HG03196 (cell line): ENCODE results near the gene SST.
"Not testable (repeated sequence)": the region's sequence is repeated elsewhere in the genome, so short reads cannot be mapped to it uniquely, and the experiment has no call there.

Experiments
- ATAC-seq: cut with Tn5 transposase; IDR thresholded peaks from one replicate; pipeline ENCODE4 v1.9.1; 2021; ENCODE audit not compliant: unreplicated experiment

The SST gene

GRCh38 chr3:187684880-187685279 lies 14.7 kb upstream of the SST start:
- no peak for ATAC-seq

- no peak for ATAC-seq
These were observed 14.2 kb upstream of the SST start for GRCh38 chr3:187684444-187684843.

GRCh38 chr3:187681756-187682155 lies 11.6 kb upstream of the SST start:
- ATAC-seq = not testable (repeated sequence)

- no peak for ATAC-seq
These were observed 9.6 kb upstream of the SST start for GRCh38 chr3:187679638-187680396.

GRCh38 chr3:187678726-187679268 lies 8.6 kb upstream of the SST start:
- no peak for ATAC-seq

GRCh38 chr3:187677604-187678003 lies 7.4 kb upstream of the SST start:
- ATAC-seq = no peak

GRCh38 chr3:187673012-187673411 lies 2.8 kb upstream of the SST start:
- no peak for ATAC-seq

- no peak for ATAC-seq
These were observed 2.7 kb downstream of the SST start for GRCh38 chr3:187667526-187667925.

- ATAC-seq = no peak
These were observed 4.3 kb downstream of the SST start for GRCh38 chr3:187665764-187666402.

GRCh38 chr3:187665010-187665409 lies 5.2 kb downstream of the SST start:
- ATAC-seq = no peak

- ATAC-seq = no peak
These were observed 7.3 kb downstream of the SST start for GRCh38 chr3:187662848-187663409.

- no peak for ATAC-seq
These were observed 8.9 kb downstream of the SST start for GRCh38 chr3:187661267-187661666.

GRCh38 chr3:187651282-187651681 lies 18.9 kb downstream of the SST start:
- no peak for ATAC-seq

- ATAC-seq = peak; percentile 95
These were observed 22.0 kb downstream of the SST start for GRCh38 chr3:187648177-187648576.

GRCh38 chr3:187646906-187647660 lies 23.1 kb downstream of the SST start:
- ATAC-seq = no peak

GRCh38 chr3:187645379-187645778 lies 24.8 kb downstream of the SST start:
- ATAC-seq = not testable (repeated sequence)

GRCh38 chr3:187642861-187643260 lies 27.3 kb downstream of the SST start:
- no peak for ATAC-seq

GRCh38 chr3:187641320-187642016 lies 28.7 kb downstream of the SST start:
- no peak for ATAC-seq

- no peak for ATAC-seq
These were observed 29.6 kb downstream of the SST start for GRCh38 chr3:187640569-187641059.

GRCh38 chr3:187639927-187640568 lies 30.1 kb downstream of the SST start:
- ATAC-seq = no peak
